SK-N-SH (cell line): ENCODE results near the gene SHC3. TPM values are rescaled to one million over a fixed set of nuclear protein-coding genes. Genes with fewer than 3 reads are reported as not detected.

Experiments used
- CTCF ChIA-PET: fragments of 300-600, 350-600 bp; formaldehyde crosslinking; extraction: SDS; loops from one replicate; lab custom pipeline; 2021; lab: Yijun Ruan, JAX
- POLR2A ChIA-PET: fragments of 350-600 bp; sonication (Branson Sonifier 250); formaldehyde crosslinking; extraction: SDS; loops from one replicate; lab custom pipeline; 2020; ENCODE audit warnings: antibody characterized with exemption, inconsistent platforms; lab: Yijun Ruan, JAX
- DNase-seq: peaks from one replicate; pipeline ENCODE4 v3.0.0; 2012
- H2AFZ ChIP-seq: fragments of 200-600 bp; sonication (generic); 2 replicates; pipeline ENCODE4 v1.8.1; 2016; ENCODE audit warnings: antibody characterized with exemption, mild to moderate bottlenecking, low read depth
- H3F3A ChIP-seq: fragments of 200-600 bp; sonication (generic); replicated peaks from 2 replicates; pipeline ENCODE3; 2016; ENCODE audit warnings: antibody characterized with exemption, mild to moderate bottlenecking; ENCODE audit not compliant: insufficient read depth
- H3K27ac ChIP-seq, 2 experiments: fragments of 200-500 bp in 1 of 2; fragments of 200-600 bp in 1 of 2; sonication (Bioruptor generic) in 1 of 2; sonication (generic), shearing (Covaris generic) in 1 of 2; 2 replicates each; pipeline versions ENCODE4 v1.5.1 to v1.6.1; 2014 to 2016; ENCODE audit warnings: low read depth in 2 of 2, inconsistent platforms in 1 of 2, low read length in 1 of 2, mild to moderate bottlenecking in 1 of 2, mixed read lengths in 1 of 2
- H3K27me3 ChIP-seq: fragments of 200-600 bp; sonication (generic), shearing (Covaris generic); 2 replicates; pipeline ENCODE4 v1.6.1; 2016; ENCODE audit warnings: mixed run types; ENCODE audit not compliant: insufficient read depth
- H3K36me3 ChIP-seq, 2 experiments: fragments of 200-500 bp in 1 of 2; fragments of 200-600 bp in 1 of 2; sonication (Bioruptor generic) in 1 of 2; sonication (generic) in 1 of 2; replicated peaks in 1 of 2; 2 replicates each; pipeline versions ENCODE3 to v1.5.1; 2014 to 2016; ENCODE audit warnings: low read length in 1 of 2, mild to moderate bottlenecking in 1 of 2; ENCODE audit not compliant: insufficient read depth in 2 of 2, control insufficient read depth in 1 of 2
- H3K4me1 ChIP-seq, 2 experiments: fragments of 200-500 bp in 1 of 2; fragments of 200-600 bp in 1 of 2; sonication (Bioruptor generic) in 1 of 2; sonication (generic), shearing (Covaris generic) in 1 of 2; 2 replicates each; pipeline versions ENCODE4 v1.5.1 to v1.6.1; 2014 to 2016; ENCODE audit warnings: low read depth in 1 of 2, low read length in 1 of 2, mixed run types in 1 of 2; ENCODE audit not compliant: insufficient read depth in 2 of 2, control insufficient read depth in 1 of 2
- H3K4me2 ChIP-seq: fragments of 200-600 bp; sonication (generic), shearing (Covaris generic); 2 replicates; pipeline ENCODE4 v1.6.1; 2017; ENCODE audit warnings: mixed run types
- H3K4me3 ChIP-seq, 2 experiments: fragments of 200-500 bp in 1 of 2; fragments of 200-600 bp in 1 of 2; sonication (Bioruptor generic) in 1 of 2; sonication (generic), shearing (Covaris generic) in 1 of 2; 2 replicates each; pipeline versions ENCODE4 v1.5.1 to v1.8.1; 2014 to 2016; ENCODE audit warnings: low read depth in 2 of 2, inconsistent platforms in 1 of 2, low read length in 1 of 2, mild to moderate bottlenecking in 1 of 2, mixed read lengths in 1 of 2, moderate library complexity in 1 of 2
- H3K79me2 ChIP-seq: fragments of 200-600 bp; sonication (generic); 2 replicates; pipeline ENCODE4 v1.8.1; 2017; ENCODE audit warnings: mild to moderate bottlenecking; ENCODE audit not compliant: insufficient read depth
- H3K9ac ChIP-seq: fragments of 200-600 bp; sonication (generic); 2 replicates; pipeline ENCODE4 v1.6.1; 2017; ENCODE audit warnings: mixed run types
- H3K9me2 ChIP-seq: fragments of 200-600 bp; sonication (generic); 2 replicates; pipeline ENCODE4 v1.6.1; 2017; ENCODE audit warnings: mixed run types
- H3K9me3 ChIP-seq: fragments of 200-600 bp; sonication (generic); 2 replicates; pipeline ENCODE4 v1.6.1; 2017; ENCODE audit warnings: mixed run types, mild to moderate bottlenecking, moderate library complexity
- H4K20me1 ChIP-seq: fragments of 200-600 bp; sonication (generic); 2 replicates; pipeline ENCODE4 v1.6.1; 2017; ENCODE audit warnings: mild to moderate bottlenecking, mixed run types; ENCODE audit not compliant: insufficient read depth
- EP300 ChIP-seq, 2 experiments: IDR thresholded peaks; 2 replicates each; pipeline versions ENCODE4 v1.4.0 to v1.6.1; 2012; ENCODE audit warnings: borderline replicate concordance in 1 of 2, low read depth in 1 of 2, low read length in 1 of 2
- FOSL2 ChIP-seq: IDR thresholded peaks from 2 replicates; pipeline ENCODE4 v1.4.0; 2012; ENCODE audit warnings: low read depth, mild to moderate bottlenecking, moderate library complexity, borderline replicate concordance
- MEF2A ChIP-seq: IDR thresholded peaks from 2 replicates; pipeline ENCODE4 v1.4.0; 2012; ENCODE audit warnings: low read depth, borderline replicate concordance
- MXI1 ChIP-seq: IDR thresholded peaks from 2 replicates; pipeline ENCODE4 v1.6.1; 2012; ENCODE audit warnings: mild to moderate bottlenecking, low read depth, low read length, improper control_type of control experiment
- NFIC ChIP-seq: IDR thresholded peaks from 2 replicates; pipeline ENCODE4 v1.4.0; 2012; ENCODE audit warnings: borderline replicate concordance
- NRF1 ChIP-seq: IDR thresholded peaks from 2 replicates; pipeline ENCODE4 v1.6.1; 2012; ENCODE audit warnings: low read depth, mild to moderate bottlenecking, low read length
- POLR2AphosphoS5 ChIP-seq: IDR thresholded peaks from 2 replicates; pipeline ENCODE4 v1.6.1; 2012; ENCODE audit warnings: low read depth, low read length
- SIN3A ChIP-seq: IDR thresholded peaks from 2 replicates; pipeline ENCODE4 v1.6.1; 2012; ENCODE audit warnings: low read depth, mild to moderate bottlenecking, low read length, moderate library complexity, borderline replicate concordance
- SMC3 ChIP-seq: IDR thresholded peaks from 2 replicates; pipeline ENCODE4 v1.6.1; 2012; ENCODE audit warnings: low read depth, low read length, improper control_type of control experiment
- TEAD4 ChIP-seq: IDR thresholded peaks from 2 replicates; pipeline ENCODE4 v1.4.0; 2012; ENCODE audit warnings: mild to moderate bottlenecking, borderline replicate concordance; ENCODE audit not compliant: insufficient read depth
- WGBS: methylation state at CpG from one replicate; pipeline ENCODE4 v1.1.6; 2017; ENCODE audit warnings: low lambda C conversion rate; 5-methylcytosine and 5-hydroxymethylcytosine counted together
- polyA plus RNA-seq, 3 experiments: library from polyadenylated mRNA; depleted of rRNA; stranded (reverse); fragments of >200 nt; gene quantifications; 2 replicates each; pipeline ENCODE4 v1.2.3, GENCODE V29; 2012
- TF ChIP-seq, protein P1 (sequence below): fragments of 150-350 bp; IDR thresholded peaks from 2 replicates; pipeline ENCODE4 v1.6.1; 2016; ENCODE audit warnings: mild to moderate bottlenecking, low read depth, low read length
- TF ChIP-seq, protein P2 (sequence below): fragments of 200-600 bp; sonication (generic); IDR thresholded peaks from 2 replicates; pipeline ENCODE4 v1.6.1; 2017; ENCODE audit warnings: antibody characterized with exemption, mild to moderate bottlenecking, moderate library complexity
- TF ChIP-seq, protein P3 (sequence below): IDR thresholded peaks from 2 replicates; pipeline ENCODE4 v1.6.1; 2012; ENCODE audit warnings: mild to moderate bottlenecking, low read depth, low read length, moderate library complexity

Gene SHC3
- polyA plus RNA-seq, 1 of the 3 experiments (the other 2 are of a cell fraction), result 3.2 TPM

DNA sequence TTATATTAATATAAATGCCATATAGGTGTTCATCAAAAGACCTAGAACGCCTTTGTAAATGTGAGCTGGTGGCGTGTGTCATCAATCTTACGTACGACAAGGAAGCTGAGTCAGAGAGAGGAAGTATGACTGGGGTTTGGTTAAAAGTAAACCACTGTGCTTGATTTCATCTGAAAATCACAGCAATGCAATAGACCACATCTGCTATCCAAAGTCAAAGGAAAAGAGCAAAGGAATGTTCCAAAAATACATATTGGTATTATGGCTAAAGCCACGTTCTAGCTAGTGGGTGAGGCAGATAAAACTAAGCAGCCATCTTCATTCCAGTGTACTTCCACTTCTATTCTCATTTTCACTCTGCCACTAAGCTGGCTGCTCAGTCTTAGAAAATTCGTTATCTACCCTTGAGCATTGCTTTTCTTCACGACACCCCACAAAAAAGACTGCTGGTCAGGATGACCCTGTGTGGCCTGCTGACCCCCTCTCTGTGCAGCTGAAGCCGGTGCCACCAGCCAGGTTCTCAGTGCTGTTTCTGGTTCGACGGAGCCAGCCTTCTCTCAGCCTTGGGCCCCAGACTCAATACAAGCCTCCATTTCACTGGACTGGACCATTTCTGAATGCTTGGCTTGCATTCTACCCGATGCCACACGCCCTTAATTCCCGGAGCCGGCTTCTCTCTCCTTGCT, 23.8 kb downstream of the SHC3 start (continued):
- TF ChIP-seq, protein P1, sequence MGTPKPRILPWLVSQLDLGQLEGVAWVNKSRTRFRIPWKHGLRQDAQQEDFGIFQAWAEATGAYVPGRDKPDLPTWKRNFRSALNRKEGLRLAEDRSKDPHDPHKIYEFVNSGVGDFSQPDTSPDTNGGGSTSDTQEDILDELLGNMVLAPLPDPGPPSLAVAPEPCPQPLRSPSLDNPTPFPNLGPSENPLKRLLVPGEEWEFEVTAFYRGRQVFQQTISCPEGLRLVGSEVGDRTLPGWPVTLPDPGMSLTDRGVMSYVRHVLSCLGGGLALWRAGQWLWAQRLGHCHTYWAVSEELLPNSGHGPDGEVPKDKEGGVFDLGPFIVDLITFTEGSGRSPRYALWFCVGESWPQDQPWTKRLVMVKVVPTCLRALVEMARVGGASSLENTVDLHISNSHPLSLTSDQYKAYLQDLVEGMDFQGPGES, result no peak
- TF ChIP-seq SMC3, result no peak
- TF ChIP-seq MXI1, result no peak
- TF ChIP-seq POLR2AphosphoS5, result peak; percentile 64; the same call in 1 of the 2 replicates
- peak; percentile 76 for TF ChIP-seq MEF2A
- no peak for TF ChIP-seq NRF1
- peak; percentile 92 for TF ChIP-seq FOSL2
- TF ChIP-seq, protein P2, sequence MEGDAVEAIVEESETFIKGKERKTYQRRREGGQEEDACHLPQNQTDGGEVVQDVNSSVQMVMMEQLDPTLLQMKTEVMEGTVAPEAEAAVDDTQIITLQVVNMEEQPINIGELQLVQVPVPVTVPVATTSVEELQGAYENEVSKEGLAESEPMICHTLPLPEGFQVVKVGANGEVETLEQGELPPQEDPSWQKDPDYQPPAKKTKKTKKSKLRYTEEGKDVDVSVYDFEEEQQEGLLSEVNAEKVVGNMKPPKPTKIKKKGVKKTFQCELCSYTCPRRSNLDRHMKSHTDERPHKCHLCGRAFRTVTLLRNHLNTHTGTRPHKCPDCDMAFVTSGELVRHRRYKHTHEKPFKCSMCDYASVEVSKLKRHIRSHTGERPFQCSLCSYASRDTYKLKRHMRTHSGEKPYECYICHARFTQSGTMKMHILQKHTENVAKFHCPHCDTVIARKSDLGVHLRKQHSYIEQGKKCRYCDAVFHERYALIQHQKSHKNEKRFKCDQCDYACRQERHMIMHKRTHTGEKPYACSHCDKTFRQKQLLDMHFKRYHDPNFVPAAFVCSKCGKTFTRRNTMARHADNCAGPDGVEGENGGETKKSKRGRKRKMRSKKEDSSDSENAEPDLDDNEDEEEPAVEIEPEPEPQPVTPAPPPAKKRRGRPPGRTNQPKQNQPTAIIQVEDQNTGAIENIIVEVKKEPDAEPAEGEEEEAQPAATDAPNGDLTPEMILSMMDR, result no peak
- TF ChIP-seq NFIC, result peak; percentile 58; the same call in 1 of the 2 replicates
- no peak for TF ChIP-seq TEAD4
- TF ChIP-seq, protein P3, sequence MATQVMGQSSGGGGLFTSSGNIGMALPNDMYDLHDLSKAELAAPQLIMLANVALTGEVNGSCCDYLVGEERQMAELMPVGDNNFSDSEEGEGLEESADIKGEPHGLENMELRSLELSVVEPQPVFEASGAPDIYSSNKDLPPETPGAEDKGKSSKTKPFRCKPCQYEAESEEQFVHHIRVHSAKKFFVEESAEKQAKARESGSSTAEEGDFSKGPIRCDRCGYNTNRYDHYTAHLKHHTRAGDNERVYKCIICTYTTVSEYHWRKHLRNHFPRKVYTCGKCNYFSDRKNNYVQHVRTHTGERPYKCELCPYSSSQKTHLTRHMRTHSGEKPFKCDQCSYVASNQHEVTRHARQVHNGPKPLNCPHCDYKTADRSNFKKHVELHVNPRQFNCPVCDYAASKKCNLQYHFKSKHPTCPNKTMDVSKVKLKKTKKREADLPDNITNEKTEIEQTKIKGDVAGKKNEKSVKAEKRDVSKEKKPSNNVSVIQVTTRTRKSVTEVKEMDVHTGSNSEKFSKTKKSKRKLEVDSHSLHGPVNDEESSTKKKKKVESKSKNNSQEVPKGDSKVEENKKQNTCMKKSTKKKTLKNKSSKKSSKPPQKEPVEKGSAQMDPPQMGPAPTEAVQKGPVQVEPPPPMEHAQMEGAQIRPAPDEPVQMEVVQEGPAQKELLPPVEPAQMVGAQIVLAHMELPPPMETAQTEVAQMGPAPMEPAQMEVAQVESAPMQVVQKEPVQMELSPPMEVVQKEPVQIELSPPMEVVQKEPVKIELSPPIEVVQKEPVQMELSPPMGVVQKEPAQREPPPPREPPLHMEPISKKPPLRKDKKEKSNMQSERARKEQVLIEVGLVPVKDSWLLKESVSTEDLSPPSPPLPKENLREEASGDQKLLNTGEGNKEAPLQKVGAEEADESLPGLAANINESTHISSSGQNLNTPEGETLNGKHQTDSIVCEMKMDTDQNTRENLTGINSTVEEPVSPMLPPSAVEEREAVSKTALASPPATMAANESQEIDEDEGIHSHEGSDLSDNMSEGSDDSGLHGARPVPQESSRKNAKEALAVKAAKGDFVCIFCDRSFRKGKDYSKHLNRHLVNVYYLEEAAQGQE, result no peak
- TF ChIP-seq SIN3A, result no peak
- peak in 1 of 2 experiments; percentile 86; a peak in 1 of 4 replicates for TF ChIP-seq EP300 (IDR thresholded peaks at IDR 0.05; ENCODE audit: borderline replicate concordance in 1 of 2, low read depth in 1 of 2, low read length in 1 of 2)

DNA sequence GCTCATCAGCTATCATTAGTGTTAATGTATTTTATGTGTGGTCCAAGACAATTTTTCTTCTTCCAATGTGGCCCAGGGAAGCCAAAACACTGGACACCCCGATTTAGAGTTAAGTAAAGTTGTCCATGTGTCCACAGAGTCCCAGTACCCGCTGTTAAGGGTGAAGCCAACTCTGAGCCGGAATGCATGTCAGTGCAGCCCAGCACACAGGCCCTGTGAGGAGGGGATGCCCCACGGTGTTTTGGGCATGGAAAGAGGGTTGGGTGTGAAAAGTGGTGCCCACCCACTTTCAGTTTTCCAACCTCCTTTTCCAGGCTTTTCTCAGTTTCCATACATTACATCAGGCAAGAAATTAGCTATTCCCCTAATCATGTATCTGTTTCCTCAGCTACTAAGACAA, 24.4 kb downstream of the SHC3 start:
- Histone ChIP-seq H3K27ac (peak overlapping the region; percentile 77 to 96; a peak in 3 of 4 replicates), H4K20me1 (no peaks in the 10 kb centered on the region), H3K9me2 (no peaks in the 10 kb centered on the region), H3K27me3 (no peaks in the 10 kb centered on the region), H3K9ac (peak overlapping the region; percentile 66; the same call in 1 of the 2 replicates), H3K4me2 (peak overlapping the region; percentile 72), H3F3A (peaks cover 39% of the 10 kb centered on the region), H3K4me1 (peaks cover 3 to 23% of the 10 kb centered on the region in 2 experiments), H2AFZ (no peak overlapping the region), H3K79me2 (peaks cover 88% of the 10 kb centered on the region), H3K36me3 (peaks cover 0 to 11% of the 10 kb centered on the region in 2 experiments), H3K9me3 (no peaks in the 10 kb centered on the region), H3K4me3 (0 out of 4 replicates have a peak overlapping the region, but pooled peaks of 1 of the 2 experiments have one; percentile 28)
- TF ChIP-seq, protein P1, result no peak
- CTCF ChIA-PET, result interaction anchor here (0.7 kb wide), 1 partner anchor 606 kb away, joined by 4 read pairs; no protein-coding TSS in a partner anchor
- 73% methylated on average over 4 of the region's 4 CpGs for WGBS
- POLR2A ChIA-PET, result interaction anchor here (1.0 kb wide), 1 partner anchor 156 kb away, joined by 3 read pairs; no protein-coding TSS in a partner anchor
- DNase-seq, result no peak
